ENCODE data around the gene HOXB3.

DNA sequence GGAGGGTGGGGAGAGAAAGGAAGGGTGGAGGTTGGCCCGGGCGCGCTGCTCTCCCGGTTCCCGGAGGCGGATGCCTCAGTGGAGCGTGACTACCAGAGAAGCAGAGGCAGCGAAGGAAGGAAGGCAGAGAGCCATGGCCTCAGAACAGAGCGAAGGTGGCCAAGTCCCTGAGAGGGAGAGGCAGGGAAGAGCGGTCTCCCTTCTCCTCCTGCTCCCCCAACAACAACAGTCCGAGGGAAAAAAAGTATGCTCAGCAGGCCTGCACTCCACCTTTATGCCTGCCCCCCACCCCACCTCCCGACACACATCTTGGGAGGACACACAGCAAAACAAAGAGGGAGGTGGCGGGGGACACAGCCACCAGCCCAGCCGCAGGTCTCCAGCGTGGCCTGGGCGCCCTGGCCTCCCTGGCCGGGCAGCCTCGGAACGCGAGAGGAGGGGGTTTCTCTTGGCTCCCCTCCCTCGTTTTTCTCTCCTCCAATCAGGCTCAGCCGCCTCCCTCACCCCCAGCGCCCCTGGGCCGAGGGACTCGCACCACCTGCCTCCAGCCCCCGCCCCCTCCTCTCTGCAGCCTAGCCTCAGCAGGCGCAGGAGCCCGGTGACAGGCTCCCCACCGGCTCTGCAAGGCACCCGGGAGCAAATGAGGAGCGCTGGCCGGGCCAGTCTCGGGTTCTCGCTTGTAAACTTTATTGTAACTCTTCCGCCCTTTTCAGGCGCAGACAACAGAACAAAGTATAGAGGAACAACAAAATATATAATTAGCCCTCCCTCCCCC lies 21.8 kb upstream of the HOXB3 start:
- TF ChIP-seq EZH2 (IDR thresholded peaks at IDR 0.05; ENCODE audit: borderline replicate concordance, low read length): no peak
- TF ChIP-seq, protein P1, sequence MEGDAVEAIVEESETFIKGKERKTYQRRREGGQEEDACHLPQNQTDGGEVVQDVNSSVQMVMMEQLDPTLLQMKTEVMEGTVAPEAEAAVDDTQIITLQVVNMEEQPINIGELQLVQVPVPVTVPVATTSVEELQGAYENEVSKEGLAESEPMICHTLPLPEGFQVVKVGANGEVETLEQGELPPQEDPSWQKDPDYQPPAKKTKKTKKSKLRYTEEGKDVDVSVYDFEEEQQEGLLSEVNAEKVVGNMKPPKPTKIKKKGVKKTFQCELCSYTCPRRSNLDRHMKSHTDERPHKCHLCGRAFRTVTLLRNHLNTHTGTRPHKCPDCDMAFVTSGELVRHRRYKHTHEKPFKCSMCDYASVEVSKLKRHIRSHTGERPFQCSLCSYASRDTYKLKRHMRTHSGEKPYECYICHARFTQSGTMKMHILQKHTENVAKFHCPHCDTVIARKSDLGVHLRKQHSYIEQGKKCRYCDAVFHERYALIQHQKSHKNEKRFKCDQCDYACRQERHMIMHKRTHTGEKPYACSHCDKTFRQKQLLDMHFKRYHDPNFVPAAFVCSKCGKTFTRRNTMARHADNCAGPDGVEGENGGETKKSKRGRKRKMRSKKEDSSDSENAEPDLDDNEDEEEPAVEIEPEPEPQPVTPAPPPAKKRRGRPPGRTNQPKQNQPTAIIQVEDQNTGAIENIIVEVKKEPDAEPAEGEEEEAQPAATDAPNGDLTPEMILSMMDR (IDR thresholded peaks at IDR 0.05; ENCODE audit: low read length): no peak
